GM20431 (cell line): ENCODE data around the gene LRRC4B.

Experiments
- in situ Hi-C: fragments of 300-500 bp; cut with MseI, MboI; formaldehyde crosslinking; loops from one replicate; pipeline ENCODE4 v1.15.0; 2020; ENCODE audit warnings: low sequenced_read_pairs; ENCODE audit not compliant: unreplicated experiment

LRRC4B gene

DNA sequence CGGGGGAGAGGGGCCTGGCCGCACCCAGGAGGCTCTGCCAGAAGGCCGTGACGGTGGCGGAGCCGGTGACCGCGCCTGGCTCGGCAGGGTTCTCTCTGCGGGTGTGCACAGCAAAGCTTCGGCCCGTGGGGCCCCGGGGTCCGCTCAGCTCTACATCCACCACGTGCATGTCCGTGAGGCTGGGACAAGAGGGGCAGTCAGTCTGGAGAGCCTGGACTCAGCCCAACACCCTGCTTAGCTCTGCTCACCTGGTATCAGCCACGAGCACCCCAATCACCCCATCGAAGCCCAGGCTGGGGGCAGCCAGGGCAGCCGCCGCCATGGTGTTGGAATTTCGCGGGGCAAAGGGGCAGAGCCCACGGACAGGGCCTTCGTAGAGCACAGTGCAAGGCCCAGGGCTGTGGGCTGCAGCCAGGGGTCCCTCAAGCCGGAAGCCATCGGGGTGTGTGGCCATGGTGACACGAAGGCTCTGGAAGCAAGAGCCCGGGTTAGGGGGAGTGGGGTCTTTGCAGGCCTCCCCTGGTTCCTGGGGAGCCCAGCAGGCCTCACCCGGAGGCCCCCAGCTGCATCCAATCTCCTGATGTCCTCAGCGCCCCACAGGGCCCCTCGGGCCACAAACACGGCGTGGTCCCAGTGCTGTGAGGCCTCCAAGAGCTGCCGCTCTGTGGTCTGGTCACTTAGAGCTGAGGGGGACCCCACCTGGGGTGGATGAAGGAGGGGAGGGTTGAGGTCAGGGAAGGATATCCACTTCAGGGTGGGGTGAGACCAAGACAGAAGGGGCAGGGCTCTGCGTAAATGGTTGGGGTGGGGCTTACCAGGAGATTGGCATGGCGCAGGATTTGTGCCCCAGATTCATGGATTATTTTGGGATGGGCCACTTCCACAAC lies 55.9 kb downstream of the LRRC4B start:
- in situ Hi-C loops, result no loop called here

DNA sequence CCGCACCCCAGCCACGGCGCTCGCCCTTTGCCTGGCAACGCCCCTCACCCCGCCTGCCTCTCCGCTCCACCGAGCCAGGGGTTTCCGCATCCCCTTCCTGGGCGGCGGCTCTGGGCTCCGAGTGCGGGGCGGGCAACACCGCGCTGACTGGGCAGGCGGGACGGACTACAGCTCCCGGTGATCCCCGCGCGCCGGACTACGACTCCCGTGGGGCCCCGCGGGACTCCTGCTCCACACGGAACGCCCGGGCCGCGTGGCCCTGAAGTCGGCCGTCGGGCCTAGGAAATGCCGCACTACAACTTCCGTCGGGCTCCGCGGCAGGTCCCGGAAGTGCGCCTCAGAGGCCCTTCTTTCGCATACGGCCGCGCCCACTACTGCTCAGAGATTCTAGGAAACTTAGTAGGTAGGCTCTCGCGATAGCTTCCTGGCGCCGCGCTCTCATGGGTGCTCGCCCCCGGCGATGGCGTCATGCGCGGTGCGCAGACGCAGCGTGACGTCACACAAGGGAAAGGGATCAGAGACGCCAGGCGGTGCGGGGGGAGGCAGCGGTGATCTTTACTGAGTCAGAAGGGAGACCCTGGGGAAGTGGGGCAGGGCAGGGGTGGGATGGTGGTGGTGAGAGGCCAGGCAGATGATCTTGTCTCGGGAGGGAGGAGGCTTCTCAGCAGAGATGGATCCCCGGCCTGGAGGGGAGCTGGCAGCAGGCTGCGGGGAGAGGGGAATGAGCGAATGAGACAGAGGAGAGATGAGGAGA lies 57.0 kb downstream of the LRRC4B start, which contains the start of gene JOSD2:
JOSD2 (minus strand) TSS at position 123 of the 754 bp plus-strand sequence. CDS start 760 bp downstream, outside the sequence.
- in situ Hi-C loops, result no loop called here

DNA sequence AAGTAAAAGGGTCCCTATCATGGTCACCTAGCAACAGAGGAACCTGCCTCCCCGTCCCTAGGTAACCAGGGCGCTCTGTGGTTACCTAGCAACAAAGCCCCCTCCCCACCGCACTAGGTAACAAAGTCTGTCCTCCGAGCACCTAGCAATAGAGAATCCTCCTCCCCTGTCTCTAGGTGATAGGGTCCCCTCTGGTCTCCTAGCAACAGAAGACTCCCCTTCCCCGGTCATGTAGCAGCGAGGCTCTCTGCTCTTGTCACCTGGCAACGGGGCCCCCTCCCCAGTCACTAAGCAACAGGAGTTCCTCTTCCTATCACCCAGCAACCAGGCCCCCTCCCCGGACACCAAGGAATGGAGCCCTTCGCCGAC lies 57.6 kb downstream of the LRRC4B start:
- in situ Hi-C loops, result no loop called here

DNA sequence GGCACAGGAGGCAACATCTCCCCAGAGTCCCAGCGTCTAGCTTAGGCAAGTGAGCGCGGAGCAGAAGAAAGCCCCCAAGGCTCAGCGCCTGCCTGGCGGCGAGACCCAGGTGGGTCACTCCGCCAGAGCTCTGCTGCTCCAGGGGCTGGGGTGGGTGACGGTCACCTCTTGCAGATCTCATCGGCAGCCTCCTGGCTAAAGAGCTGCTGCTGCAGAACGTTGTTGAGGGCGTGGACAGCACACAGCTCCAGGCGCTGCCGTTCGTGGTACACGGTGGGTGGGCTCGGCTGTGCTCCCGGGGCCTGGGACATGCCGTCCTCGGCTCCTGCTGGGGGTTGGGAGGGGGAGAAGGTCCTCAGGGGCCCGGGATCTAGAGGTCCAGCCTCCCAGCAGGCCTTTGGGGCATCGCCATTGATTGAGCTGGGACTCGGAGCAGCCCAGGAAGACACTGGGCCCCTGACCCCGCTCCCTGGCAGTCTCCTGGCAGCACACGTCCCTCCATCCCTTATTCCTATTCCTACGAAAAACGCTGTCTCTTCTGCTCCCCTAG lies 58.0 kb downstream of the LRRC4B start:
- in situ Hi-C loops, result no loop called here

DNA sequence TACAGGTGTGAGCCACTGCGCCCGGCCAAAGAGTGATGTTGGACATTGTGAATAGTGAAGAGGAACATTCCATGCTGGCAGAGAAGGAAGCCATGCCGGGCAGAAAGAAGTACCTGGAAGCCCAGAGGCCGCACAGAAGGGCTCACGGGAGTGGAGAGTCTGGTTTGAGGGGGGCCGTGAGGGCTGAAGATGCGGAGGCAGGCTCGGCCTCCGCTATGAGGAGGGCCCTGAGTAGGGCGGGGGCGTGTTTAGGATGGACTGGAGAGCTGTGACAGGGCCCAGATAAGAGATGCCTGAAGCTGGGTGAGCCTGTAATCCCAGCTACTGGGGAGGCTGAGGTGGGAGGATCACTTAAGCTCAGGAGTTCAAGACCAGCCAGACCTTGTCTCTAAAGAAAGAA lies 58.9 kb downstream of the LRRC4B start:
- in situ Hi-C loops, result no loop called here

DNA sequence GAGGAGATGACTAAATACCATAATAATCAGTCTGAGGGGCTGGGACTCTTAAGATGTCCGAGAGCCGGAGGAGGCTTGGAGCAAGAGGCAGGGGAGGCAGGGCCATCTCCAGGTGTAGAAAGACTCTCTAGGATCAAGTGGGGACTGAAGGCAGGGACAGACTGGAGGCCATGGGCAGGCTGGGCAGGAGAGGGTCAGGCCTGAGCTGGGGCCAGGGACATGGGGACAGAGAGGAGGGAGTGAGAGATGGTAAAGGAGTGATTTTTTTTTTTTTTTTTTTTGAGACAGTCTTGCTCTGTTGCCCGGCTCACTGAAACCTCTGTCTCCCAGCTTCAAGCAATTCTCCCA lies 59.4 kb downstream of the LRRC4B start:
- in situ Hi-C loops, result no loop called here

DNA sequence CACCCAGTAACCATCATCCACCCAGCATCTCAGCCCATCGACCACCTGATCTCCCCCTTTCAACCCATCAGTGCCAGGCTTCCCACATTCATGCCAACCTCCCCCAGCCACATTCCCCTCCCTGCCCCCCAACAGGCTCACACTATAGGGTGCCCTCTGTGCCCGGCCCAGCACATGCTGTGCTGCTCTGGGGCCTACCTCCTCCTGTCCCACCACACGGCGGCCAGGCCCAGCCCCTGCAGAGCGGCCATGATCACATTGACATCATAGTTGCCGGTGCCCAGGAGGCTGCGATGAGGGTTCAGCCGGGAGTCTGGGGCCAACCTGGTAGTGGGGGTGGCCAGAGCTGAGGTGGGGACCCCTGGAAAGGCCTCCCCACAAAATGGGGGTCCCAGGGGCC lies 60.9 kb downstream of the LRRC4B start:
- in situ Hi-C loops, result no loop called here

DNA sequence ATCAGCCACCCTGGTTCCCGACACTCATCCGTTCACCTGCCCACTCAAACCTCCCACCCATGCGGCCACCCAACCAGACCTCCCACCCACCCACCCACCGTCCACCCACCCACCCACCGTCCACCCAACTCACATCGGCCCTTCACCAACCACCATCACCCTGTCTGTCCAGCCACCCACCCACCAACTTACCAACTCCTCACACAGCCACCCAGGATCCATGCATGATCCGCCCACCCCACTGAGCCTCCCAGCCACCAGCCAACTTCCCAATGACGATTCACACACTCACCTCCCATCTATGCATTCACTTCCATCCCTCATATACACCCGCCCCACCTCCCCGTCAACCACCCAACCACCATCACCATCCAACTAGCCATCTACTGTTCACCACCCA lies 61.5 kb downstream of the LRRC4B start:
- in situ Hi-C loops, result no loop called here

DNA sequence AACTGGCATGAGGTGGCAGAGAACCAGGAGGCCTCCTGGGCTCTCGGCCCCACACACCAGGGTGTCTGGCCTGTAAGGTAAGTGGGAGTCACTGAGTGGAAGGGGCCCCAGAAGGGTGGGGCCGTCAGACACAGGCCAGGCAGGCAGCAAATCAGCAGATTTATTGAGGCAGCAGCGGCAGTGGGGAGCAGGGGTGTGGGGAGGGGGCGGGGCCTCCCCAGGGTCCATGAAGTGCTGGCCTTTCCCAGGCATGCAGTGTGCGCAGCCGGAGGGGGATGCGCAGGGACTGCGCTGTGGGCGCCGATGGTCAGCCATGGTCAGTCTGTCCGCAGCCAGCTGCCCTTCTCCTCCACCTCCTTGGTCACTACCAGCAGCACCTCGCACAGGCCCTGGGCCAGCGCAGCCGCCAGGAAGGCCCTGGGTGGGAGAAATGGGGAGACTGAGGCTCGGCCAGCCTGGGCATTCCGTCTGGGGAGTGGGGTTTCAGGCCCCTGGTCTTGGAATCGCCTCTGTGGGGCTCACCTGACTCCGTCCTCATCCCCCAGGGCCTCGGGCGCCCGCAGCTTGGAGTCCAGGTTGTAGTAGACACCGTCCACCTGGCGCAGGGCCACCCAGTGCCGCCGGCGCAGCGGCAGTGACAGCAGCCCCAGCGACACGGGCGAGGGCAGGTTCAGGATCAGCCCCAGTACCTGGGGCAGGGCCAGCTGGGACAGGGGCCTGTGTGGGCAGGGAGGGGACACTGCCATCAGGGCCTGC lies 62.2 kb downstream of the LRRC4B start:
- in situ Hi-C loops, result no loop called here

DNA sequence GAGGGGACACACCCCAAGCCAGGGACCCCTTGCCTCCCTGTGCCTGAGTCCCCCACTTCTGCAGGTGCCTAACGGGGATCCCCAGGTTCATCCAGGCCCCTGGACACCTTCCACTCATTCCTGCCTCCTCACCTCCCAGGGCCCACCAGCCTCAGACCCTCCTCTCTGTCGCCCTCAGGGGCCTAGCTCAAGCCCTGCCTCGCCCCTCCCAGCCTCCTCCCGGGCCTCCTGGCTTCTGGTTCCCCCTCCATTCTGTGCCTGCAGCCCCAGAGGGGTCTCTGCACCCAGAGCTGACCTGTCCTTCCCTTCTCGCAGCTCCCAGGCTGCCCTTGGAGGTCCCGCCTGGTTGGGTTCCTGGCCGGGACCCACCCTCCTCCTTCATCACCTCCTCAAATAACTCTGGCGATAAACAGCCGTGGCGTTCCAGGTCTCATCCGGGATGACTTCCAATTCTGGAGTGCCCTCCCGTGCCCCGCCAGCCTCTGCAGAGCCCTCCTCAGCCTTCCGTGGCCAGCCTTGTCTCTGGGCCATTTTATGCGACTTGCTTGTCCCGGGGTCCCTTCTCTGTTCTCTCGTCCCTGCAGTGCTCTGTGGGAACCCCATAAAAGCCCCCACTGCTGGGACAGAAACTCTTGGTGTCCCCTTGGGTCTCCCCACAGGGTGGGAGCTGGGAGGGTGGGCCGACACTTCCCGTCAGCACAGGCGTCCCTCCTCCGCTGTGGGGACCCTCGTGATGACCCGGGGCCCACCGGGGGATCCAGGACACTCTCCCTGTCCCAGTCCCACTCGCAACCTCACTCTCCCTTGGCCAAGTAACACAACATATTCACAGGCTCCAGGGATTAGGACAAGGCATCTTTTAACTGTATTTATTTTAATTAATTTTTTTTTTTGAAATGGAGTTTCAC lies 66.4 kb downstream of the LRRC4B start:
- in situ Hi-C loops, result no loop called here

DNA sequence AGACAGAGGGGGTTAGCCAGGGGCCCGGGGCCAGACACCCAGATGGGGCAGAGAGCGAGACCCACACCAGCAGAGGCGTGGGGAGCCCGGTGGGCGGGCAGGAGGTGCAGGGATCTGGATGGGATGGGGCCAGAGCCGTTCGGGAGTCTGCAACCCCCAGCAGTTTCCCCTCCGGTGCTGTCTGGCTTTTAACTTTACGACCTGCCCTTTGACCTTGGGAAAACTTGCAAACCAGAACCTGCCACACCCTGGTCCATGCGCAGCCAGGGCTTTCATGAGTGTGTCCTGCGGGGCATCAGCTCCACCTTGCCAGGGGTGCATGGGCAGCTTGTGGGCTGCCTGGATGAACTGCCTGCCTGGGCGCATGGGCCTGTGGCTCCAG lies 67.1 kb downstream of the LRRC4B start:
- in situ Hi-C loops, result no loop called here

DNA sequence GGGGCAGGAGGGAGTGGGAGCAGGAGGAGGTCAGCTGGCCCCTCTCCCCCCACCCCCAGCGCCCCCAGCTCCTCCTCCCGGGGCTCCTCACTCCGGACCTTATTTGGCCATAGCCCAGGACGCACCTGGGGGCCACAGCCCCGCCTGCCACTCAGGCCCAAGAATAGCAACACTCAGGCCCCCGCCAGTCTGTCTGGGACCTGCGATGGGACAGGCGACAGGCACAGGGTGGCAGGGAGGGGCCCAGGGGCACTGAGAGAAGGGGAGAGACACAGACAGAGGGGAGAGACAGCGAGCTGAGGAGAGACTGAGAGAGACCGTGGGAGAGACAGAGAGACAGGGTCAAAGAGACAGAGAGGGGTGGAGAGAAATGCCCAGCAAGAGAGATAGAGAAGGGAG lies 67.5 kb downstream of the LRRC4B start:
- in situ Hi-C loops, result no loop called here

DNA sequence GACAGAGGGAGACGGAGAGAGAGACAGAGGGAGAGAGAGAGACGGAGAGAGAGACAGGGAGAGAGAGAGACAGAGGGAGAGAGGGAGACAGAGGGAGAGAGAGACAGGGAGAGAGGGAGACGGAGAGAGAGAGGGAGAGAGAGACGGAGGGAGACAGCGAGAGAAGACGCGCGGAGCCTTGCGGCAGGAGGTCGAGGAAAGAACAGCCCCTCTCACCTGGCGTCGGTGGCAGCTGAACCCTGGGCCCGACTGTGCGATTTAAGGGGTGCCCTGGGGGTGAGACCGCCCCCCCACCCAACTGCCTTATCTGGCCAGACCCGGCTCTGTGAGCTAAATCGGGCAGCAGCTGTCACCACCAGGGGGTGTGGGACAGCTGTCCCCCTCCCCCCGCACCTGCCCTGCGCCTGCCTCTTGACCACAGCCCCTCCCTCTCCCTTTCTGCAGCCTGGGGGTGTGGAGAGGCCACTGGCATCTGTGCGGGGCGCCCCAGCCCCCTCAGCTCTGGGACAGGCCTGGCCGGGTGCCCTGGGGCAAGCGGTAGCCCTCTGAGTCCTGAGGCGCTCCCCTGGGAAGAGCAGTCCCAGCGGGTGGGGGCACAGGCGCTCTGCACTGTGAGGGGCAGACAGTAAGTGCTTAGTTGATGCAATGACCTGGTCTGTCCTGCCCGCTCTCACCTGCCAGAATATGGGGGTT lies 68.0 kb downstream of the LRRC4B start:
- in situ Hi-C loops, result no loop called here

DNA sequence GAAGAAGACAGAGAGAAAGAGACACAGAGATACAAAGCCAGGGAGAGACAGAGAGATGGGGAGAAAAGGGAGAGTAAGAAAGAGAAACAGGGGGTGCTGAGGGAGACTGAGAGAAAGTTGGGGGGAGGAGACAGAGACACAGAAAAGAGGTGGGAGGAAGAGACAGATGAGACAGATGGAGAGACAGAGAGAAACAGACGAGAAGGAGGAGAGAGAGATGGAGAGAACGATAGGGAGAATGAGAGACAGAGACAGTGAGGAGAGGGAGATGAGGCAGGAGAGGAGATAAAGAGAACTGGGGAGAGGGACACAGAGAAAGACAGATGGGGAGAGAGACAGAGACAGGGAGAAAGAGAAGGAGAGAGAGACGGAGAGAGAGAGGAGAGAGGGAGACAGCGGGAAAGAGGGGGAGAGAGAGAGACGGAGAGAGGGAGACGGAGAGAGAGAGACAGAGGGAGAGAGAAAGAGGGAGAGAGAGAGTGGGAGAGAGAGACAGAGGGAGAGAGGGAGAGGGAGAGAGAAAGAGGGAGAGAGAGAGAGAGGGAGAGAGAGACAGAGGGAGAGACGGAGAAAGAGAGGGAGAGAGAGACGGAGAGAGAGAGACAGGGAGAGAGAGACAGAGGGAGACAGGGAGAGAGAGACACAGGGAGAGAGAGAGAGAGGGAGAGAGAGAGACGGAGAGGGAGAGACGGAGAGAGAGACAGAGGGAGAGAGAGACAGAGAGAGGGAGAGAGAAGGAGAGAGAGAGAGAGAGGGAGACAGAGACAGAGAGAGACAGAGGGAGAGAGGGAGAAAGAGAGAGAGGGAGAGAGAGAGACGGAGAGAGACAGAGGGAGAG lies 69.8 kb downstream of the LRRC4B start:
- in situ Hi-C loops, result no loop called here

DNA sequence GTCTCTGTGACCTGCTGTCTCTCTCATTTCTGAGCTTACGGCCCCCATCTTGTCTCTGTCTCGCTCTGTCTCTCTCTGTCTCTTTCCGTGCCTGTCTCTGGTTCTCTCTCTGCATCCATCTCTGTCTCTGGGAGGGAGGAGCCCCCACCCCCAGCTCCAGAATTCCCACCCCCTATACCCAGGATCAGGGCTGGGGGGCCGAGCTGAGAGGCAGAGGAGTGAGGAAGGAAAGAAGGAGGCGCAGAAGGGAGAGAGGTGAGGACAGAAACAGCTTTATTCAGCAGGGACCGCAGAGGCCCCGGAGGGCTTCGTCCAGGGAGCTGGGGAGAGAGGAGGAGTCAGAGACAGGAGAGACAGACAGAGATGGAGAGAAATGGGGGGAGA lies 71.2 kb downstream of the LRRC4B start:
- in situ Hi-C loops, result no loop called here

DNA sequence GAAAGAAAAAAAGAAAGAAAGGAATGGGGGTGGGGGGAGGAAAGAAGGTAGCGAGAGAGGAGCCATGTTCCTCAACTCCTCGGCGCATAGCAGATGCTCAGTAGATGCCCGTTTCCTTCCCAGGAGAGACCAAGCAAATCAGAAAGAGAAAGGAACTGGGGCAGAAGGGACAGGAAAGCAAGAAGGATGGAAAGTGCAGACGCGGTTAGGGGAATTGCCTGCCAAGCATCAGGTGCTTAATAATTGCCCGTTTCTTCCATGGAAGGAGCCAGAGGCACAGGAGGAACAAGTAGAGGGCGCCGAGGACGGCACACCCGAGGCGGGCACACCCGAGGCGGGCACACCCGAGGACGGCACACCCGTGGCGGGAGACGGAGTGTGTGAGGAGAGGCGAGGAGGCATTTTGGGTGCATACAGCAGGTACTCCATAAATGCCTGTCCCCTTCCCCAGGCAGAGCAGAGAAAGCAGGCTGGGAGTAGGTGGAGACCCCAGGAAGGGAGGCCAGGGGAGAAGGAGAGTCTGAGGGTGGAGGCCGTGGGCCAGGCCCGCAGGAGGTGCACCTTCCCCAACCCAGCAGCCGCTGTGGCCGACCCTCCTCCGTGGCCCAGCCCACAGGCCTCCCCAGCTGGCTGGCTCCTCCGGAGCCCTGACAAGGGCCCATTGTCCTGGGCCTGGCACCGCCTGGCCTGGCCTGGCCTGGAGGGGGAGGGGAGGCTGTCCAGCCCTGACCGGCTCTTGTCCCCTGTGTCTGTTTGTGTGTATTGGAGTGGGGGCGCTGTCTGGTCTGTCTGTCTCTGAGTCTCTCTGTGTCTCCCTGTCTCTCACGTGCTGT lies 71.8 kb downstream of the LRRC4B start:
- in situ Hi-C loops, result no loop called here

DNA sequence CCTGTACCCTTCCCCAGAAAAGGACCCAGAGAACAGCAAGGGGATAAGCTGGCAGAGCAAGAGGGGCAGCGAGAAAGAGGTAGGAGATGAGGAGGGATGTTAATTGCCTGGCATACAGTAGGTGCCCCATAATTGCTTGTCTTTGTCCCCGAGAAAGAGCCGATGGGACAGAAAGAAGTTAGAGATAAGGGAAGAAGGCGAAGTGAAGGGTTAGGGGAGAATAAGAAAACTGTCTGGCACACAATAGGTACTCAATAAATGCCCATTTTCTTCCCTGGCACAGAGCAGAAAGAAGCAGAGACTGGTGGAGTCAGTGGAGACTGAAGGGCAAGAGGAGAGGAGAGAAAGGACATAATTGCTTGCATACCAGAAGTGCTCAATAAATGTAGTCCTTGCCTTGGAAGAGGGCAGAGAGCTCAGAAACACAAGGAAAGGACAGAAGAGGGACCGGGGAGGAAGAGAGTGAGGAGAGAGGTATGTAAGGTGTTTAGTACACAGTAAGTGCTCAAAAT lies 73.2 kb downstream of the LRRC4B start:
- in situ Hi-C loops, result no loop called here
